ENCODE results near the gene EIF1.

DNA sequence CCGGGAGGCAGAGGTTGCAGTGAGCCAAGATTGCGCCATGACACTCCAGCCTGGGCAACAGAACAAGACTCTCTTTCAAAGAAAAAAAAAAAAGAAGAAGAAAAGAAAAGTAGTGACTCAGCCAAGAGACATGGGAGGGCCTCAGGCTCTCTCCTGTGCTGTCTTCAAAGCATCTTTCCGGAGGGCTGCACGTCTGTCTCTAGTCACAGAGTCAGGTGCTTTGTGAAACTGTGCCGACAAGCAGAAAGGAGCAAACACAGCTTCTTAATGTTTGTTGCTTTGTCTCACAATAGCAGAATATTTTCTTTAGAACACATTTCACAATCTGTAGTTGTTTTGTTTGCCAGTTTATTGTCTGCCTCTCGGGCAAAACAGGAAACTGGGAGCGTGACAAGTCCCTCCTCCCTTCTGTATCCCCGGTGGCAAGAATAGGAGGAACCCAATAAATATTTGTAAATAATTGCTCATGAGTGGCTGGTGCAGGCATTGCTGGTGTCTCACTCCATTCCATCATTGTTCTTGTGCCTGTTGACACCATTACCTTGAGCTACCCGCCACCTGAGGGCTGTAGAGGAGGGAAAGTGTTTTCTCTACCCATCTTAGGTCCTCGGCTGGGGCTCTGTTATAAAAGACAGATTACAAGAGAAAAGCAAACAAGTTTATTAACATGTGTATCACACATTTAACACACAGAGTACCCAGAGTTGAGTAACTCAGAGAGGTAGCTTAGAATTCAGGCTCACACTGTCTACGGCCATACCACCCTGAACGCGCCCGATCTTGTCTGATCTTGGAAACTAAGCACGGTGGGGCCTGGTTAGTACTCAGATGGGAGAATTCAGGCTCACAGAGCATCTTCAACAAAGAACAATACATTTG lies 29.0 kb downstream of the EIF1 start:
- TF ChIP-seq, protein P1, sequence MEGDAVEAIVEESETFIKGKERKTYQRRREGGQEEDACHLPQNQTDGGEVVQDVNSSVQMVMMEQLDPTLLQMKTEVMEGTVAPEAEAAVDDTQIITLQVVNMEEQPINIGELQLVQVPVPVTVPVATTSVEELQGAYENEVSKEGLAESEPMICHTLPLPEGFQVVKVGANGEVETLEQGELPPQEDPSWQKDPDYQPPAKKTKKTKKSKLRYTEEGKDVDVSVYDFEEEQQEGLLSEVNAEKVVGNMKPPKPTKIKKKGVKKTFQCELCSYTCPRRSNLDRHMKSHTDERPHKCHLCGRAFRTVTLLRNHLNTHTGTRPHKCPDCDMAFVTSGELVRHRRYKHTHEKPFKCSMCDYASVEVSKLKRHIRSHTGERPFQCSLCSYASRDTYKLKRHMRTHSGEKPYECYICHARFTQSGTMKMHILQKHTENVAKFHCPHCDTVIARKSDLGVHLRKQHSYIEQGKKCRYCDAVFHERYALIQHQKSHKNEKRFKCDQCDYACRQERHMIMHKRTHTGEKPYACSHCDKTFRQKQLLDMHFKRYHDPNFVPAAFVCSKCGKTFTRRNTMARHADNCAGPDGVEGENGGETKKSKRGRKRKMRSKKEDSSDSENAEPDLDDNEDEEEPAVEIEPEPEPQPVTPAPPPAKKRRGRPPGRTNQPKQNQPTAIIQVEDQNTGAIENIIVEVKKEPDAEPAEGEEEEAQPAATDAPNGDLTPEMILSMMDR (conservative IDR thresholded peaks at IDR 0.05; ENCODE audit: low read length): no peak
- TF ChIP-seq EZH2phosphoT487 (IDR thresholded peaks at IDR 0.05; ENCODE audit: borderline replicate concordance, low read depth, low read length): no peak

Measured in OCI-LY7 (cell line).